Measurements from ENCODE around the gene GPX4. TPM values are rescaled to one million over a fixed set of nuclear protein-coding genes. Genes with fewer than 3 reads are reported as not detected.

The GPX4 gene
- total and polyA plus RNA-seq, 2 donors (not counting 1 experiment from before 2014, with no cell fraction given) = 213 to 317 TPM

DNA sequence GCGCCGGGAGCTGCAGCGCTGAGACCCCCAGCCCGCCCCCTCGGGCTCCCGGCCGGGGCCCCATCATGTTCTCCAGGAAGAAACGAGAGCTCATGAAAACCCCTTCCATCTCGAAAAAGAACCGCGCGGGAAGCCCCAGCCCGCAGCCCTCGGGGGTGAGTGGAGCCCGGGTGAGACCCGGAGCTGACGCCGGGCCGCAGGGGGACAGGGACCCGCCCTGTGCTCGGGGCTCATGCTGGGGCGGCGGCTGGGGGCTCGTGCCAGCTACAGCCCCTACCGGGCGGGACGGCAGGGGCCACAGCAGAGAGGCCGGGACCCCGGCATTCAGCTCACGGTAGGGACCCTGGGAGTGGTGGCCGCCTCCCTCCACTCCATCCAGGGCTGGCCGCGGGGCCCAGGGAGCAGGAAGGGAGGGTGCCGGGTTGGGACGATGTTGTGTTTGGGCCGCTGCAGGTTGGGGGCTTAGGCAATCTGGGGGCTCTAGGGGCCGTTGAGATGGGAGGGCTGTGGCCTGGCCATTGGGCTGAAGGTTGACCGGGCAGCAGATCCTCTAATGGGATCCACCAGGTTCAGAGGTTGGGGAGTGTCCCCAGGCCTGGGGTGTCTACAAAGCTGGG lies 36.3 kb upstream of the GPX4 start:
- Histone ChIP-seq H3K9ac (ENCODE audit: low read length) (peak overlapping the region; percentile 94), H3K27me3 (replicated peaks in 1 of 4; ENCODE audit: control extremely low read depth in 1 of 4, control insufficient read depth in 3 of 4, insufficient read depth in 4 of 4, low read length in 3 of 4) (no peaks in the 10 kb centered on the region)
- no peak for DNase-seq

More for the DNA sequence above, 36.3 kb upstream of the GPX4 start:
- whole genome bisulfite sequencing (ENCODE audit: insufficient coverage) = 0% methylated on average over 33 of the region's 38 CpGs
- H2AFZ ChIP-seq (ENCODE audit: insufficient read depth, low read depth, low read length, poor library complexity, severe bottlenecking) = peak overlapping the region; percentile 38
- H3K9me3 ChIP-seq (ENCODE audit: control extremely low read depth in 1 of 3, control insufficient read depth in 2 of 3, insufficient read depth in 1 of 3, low read length in 2 of 3) = peaks cover 0 to 19% (median 0%) of the 10 kb centered on the region in 3 donors
- peak overlapping the region; percentile 96 for H3K4me3 Mint-ChIP-seq
- TF ChIP-seq, protein P1, sequence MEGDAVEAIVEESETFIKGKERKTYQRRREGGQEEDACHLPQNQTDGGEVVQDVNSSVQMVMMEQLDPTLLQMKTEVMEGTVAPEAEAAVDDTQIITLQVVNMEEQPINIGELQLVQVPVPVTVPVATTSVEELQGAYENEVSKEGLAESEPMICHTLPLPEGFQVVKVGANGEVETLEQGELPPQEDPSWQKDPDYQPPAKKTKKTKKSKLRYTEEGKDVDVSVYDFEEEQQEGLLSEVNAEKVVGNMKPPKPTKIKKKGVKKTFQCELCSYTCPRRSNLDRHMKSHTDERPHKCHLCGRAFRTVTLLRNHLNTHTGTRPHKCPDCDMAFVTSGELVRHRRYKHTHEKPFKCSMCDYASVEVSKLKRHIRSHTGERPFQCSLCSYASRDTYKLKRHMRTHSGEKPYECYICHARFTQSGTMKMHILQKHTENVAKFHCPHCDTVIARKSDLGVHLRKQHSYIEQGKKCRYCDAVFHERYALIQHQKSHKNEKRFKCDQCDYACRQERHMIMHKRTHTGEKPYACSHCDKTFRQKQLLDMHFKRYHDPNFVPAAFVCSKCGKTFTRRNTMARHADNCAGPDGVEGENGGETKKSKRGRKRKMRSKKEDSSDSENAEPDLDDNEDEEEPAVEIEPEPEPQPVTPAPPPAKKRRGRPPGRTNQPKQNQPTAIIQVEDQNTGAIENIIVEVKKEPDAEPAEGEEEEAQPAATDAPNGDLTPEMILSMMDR (IDR thresholded peaks at IDR 0.05) = no peak
- intact Hi-C loops (cut with micrococcal nuclease) = loop anchor here (5.0 to 10.0 kb wide), 2 partner anchors 35 to 143 kb away; partner anchors contain the start of genes ARID3A and GPX4
- H4K20me1 ChIP-seq (ENCODE audit: control insufficient read depth, insufficient read depth, low read length, poor library complexity, severe bottlenecking) = peaks cover 74% of the 10 kb centered on the region
- H3K4me1 Mint-ChIP-seq = peaks cover 44% of the 10 kb centered on the region
- H3K27ac ChIP-seq (ENCODE audit: low read length in 2 of 2) = peak overlapping the region; percentile 77 to 87
- H3K4me2 ChIP-seq (replicated peaks; ENCODE audit: low read depth, low read length, poor library complexity, severe bottlenecking) = peak overlapping the region; percentile 91
- peaks cover 57% of the 10 kb centered on the region for H3K79me2 ChIP-seq (ENCODE audit: control insufficient read depth, insufficient read depth, low read length)
- peak; percentile 31 for ATAC-seq (ENCODE audit: low read depth)
- CTCF ChIA-PET = interaction anchor here (1.2 to 5.2 kb wide), 16 partner anchors 9 to 208 kb away, joined by 3 to 56 read pairs (median 6); partner anchors contain the start of genes ABCA7, CNN2, FAM174C and POLR2E
- POLR2A ChIA-PET = interaction anchor here (0.5 to 6.3 kb wide), 25 partner anchors 9 to 1617 kb away, joined by 3 to 97 read pairs (median 5); partner anchors contain the start of genes ABCA7, ATP5F1D, CNN2 and GPX4
- peak overlapping the region; percentile 97 for H3K27ac Mint-ChIP-seq
- H3K4me3 ChIP-seq (ENCODE audit: control extremely low read depth in 1 of 5, extremely low read depth in 1 of 5, insufficient read depth in 1 of 5, low read depth in 2 of 5, low read length in 4 of 5) = peak overlapping the region; percentile 55 to 99 (median 90)
- peaks cover 0 to 33% of the 10 kb centered on the region in 2 experiments for H3K36me3 ChIP-seq (replicated peaks in 1 of 2; ENCODE audit: control extremely low read depth in 1 of 2, control insufficient read depth in 1 of 2, extremely low read depth in 1 of 2, insufficient read depth in 2 of 2, low read length in 1 of 2)
- H3K4me1 ChIP-seq (ENCODE audit: control insufficient read depth in 2 of 2, insufficient read depth in 2 of 2, low read length in 2 of 2) = peaks cover 50 to 74% of the 10 kb centered on the region in 2 donors
- H3K9me3 Mint-ChIP-seq (ENCODE audit: insufficient read depth) = no peaks in the 10 kb centered on the region
- no peaks in the 10 kb centered on the region for H3K27me3 Mint-ChIP-seq
